ENCODE measurements around the gene SGIP1.
"Not testable (repeated sequence)": the region's sequence is repeated elsewhere in the genome, so short reads cannot be mapped to it uniquely, and the experiment has no call there.

The SGIP1 gene

DNA sequence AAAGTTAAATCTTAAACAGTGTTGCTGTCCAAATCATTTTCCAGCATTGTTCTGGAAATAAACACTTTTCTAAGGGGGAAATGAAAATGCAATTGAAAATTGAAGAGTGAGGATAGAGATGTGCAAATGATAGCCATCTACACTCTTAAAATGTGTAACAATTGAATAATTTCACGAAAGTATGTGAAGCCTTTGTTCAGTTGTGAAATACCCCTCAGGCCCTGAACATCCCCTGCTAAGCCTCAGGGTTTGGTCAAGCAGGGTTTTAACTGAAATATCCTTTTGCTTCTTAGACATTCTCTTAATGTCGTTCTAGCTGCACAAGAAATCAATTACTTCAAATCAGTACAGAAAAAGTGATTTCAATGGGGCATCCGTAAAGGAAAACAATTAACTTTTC, 152.5 kb downstream of the SGIP1 start:
- DNase-seq = no peak

DNA sequence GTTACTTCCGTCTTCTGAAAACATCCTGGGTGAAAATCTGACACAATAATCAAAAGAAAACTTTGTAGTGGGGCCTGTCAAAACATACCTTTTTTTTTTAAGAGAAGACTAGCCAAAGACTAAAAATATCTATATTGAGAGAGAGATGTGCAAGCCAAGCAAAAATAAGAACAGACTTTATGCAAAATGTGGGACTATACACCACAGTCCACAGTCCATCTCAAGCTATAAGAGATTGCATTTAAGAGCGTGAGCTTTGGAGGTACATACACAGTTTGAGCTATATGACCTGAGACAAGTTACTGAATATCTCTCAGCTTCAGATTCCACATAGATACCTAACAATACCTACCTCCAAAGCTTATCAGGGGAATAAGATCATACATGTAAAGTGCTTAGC, 153.4 kb downstream of the SGIP1 start:
- no peak for DNase-seq

- DNase-seq = no peak
Measured at GRCh38 chr1:66690666-66691381, 156.9 kb downstream of the SGIP1 start.

DNA sequence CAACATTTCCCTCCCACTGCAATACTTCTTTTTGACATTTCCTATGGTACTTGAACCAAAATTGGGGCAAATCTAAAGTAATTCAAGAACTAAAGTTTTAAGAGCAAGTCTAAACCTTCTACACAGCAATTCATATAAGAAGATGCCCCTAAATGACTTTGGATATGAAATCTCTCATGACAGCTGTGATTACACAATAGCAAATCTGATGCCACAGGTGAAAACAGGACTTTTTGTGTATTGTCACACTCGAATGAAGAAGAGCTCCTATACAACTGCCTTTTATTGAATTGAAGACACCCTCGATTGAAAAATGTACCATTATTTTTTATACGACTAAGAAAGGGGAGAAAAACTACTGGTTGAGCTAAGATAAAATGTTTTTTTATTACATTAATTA, 158.7 kb downstream of the SGIP1 start:
- no peak for DNase-seq

GRCh38 chr1:66693856-66694255, 159.9 kb downstream of the SGIP1 start:
- DNase-seq = no peak

DNA sequence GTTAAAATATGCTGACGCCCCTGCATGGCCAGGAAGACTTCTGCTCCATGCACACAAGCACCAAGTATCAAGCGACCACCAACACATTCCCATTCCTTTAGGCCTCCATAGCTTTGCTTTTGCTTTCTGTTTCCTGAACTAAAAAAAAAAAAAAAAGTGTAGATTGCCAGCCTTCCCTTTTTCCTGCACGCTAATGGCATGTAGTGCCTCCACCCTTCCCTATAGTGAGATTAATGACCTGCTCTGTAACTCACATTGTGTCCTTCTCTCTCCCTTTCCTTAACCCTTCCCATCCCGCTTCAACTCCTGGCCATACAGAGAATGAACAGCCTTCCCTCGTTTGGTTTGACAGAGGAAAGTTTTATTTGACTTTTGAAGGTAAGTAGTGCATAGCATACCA, 161.2 kb downstream of the SGIP1 start:
- DNase-seq = no peak

- no peak for DNase-seq
Measured at GRCh38 chr1:66696771-66697170, 162.8 kb downstream of the SGIP1 start.

DNA sequence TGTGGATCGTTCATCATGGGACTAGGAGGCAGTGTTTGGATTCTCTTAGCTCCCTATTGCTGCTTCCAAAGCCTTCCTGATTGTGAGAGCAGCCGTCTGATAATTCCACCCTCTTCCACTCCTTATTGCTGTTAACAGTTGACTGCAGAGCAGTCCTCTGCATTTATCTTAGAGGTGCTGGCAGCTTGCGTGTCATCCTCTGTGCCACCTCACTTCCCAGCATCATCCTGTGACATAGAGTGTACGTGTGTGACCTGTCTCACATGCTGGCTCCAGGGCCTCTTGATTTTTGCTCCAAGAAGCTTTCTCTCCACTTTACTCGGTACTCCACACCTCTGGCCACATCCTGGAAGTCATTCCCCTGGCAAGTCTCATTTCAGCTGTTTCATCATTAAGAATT, 165.3 kb downstream of the SGIP1 start:
- DNase-seq = no peak

DNA sequence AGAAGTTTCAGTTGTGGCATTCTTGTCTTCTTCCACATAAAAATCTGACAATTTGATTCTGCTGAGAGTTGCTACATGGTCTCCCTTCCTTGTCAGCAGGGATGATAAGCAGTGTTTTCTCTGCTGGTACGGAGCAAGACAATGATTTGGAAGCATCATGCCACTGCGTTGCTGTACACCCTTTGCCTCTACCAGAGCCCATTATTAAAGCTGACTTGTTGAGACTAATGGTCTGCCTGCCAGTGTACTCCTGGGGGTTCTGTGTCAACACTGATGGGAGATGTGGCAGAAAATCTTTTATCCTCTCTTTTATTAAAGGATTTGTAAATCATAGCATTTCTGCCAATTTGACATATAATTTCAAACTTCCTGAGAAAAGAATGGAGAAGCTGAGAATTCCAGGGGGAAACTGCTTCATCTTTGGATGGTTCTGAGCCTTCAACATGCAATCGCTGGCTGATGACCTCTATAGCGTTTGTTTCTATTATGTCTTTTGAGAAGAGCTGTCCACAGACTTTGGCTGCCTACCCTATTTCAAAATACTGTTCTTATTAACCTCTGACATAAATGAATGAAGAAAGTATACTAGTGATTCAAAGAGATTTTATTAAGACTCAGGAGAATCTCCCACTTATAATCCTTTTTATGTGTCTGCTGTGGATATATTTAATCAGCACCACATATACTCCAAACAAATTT, 170.4 kb downstream of the SGIP1 start:
- no peak for DNase-seq

DNA sequence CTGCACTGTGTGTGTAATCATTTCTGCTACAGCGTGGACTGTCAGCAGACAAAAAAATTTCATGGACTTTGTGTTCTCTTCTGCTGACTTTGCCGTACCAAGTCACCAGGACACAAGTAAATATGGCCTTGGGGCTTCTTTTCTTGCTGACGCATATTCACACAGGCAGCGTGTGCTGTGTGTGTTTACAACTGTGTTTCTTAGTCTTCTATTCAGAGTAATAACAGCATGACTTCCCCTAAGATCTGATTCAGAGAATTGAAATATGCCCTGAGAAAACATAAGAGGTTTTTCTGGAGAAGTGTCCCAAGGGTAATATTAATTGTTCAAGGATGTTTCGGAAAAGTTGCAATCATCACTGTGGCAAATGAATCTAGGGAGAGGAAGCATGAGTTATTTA, 171.2 kb downstream of the SGIP1 start:
- no peak for DNase-seq

- DNase-seq = no peak
Measured at GRCh38 chr1:66711420-66711819, 177.5 kb downstream of the SGIP1 start.

DNA sequence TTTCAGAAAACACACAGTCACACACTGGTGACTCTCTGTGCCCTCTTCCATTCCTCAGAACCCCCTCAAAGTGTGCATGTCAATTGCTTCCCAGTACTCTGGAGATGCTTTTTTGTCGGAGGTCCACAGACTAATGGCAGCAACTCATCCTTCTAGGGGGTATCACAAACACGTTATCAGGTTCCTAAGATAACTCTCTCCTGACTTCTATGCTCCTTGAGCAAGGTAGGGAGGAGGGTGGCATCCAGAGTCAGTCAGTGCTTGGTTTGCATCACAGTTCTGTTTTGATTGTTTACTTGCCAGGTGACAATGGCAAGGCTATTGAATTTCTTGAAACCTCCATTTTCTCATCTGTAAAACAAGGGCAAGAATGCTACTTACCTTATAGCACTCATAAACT, 178.9 kb downstream of the SGIP1 start:
- no peak for DNase-seq

- no peak for DNase-seq
Measured at GRCh38 chr1:66723985-66724384, 190.0 kb downstream of the SGIP1 start.

DNA sequence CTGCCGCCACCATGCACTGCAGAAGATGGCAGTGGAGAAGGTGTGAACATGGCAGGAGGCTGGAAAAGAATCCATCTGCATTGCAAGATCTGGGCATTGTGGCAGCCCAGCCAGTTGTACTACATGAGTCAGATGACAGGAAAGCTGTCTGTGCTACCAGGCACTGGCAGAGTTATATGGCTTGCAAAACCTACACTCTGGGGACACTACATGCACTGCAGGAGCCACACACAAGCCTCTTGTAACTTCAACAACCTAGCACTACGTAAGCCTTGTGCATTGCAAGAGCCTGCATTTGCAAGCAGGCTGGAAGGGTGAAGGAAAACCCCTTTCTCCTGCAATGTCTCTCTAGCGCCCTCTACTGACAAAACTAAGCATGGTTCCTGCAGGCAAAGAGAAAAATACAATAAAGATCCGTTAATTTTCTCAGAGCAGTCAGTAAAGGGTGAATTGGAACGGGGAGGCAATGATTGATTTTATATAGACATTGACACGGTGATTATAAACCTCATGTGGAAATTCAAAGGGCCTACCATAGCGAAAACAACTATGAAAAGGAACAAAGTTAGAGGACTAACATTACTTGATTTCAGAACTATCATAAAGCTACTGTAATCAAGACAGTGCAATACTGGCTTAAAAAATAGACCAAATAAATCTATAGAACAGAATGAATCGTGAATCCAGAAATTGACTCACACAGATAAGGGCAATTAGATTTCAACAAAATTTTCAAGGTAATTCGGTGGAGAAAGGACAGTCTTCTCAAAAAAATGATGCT, 192.1 kb downstream of the SGIP1 start:
- DNase-seq = no peak

DNA sequence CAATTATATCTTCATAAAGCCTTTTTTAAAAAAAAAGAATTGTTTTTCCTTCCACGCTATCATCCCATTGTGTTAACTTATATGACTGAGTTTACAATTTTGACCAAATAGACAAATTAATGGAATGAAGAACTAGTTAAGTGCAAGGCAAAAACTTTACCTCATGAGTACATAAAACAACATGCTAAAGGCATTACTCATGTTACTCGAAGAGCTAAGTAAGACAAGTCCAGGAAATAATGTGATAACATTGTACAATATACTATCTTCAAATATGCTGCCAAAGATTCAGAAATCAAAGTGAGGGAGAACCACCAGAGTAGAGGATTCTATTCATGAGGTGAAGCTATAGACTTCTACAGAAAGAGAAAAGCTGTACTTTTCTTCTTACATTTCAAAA, 194.1 kb downstream of the SGIP1 start:
- no peak for DNase-seq

DNA sequence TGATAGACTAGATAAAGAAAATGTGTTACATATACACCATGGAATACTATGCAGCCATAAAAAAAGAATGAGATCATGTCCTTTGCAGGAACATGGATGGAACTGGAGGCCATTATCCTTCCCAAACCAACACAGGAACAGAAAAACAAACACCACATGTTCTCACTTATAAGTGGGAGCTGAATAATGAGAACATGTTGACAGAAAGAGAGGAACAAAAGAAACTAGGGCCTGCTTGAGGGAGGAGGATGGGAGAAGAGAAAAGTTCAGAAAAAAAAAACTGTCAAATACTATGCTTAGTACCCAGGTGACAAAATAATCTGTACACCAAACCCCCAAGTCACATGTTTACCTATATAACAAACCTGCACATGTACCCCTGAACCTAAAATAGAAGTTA, 194.8 kb downstream of the SGIP1 start:
- not testable (repeated sequence) for DNase-seq

DNA sequence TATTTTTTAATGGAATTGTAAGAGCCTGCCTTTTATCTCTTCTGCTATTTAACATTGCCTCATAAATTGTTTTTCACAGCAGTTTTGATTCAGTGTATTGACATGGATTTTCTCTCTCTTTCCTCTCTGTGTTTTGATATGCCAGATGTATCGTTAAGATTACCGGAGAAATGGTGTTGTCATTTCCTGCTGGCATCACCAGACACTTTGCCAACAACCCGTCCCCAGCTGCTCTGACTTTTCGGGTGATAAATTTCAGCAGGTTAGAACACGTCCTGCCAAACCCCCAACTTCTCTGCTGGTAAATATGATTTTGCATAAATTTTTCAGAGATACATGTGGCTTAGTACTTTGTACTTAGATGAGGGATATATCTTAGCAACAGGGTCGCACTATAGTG, 195.2 kb downstream of the SGIP1 start:
- no peak for DNase-seq

- no peak for DNase-seq
Measured at GRCh38 chr1:66729523-66729922, 195.6 kb downstream of the SGIP1 start.

DNA sequence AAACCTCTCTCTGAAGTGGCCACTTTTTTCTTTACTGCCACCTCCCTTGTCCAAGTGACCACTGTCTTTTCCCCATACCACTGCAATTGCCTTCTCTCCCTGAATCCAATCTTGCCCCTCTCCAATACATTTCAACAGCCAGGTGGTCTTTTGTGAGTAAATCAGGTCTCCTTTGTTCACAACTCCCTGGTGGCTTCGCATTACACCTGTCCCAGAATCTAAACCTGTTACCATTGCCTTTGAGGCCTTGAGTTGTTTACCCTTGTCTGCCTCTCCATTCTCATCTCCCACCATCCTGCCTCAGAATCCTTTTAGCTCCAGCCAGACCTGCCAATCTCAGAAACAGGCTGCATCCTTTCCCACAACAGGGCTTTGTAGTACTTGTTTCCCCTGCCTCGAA, 196.5 kb downstream of the SGIP1 start:
- DNase-seq = no peak

GRCh38 chr1:66731170-66731865, 197.4 kb downstream of the SGIP1 start:
- DNase-seq = no peak

GRCh38 chr1:66732407-66733166, 198.6 kb downstream of the SGIP1 start:
- DNase-seq = no peak

- DNase-seq = no peak
Measured at GRCh38 chr1:66733348-66734017, 199.5 kb downstream of the SGIP1 start.
